IgD-negative memory B cell (primary cell): ENCODE data around the gene RMP24. TPM values are rescaled to one million over a fixed set of nuclear protein-coding genes. Genes with fewer than 3 reads are reported as not detected.

Experiments used
- polyA plus RNA-seq: library from polyadenylated mRNA; unstranded; fragments of 300-500 nt; fragmentation: Illumina TruSeq; gene quantifications from one replicate; pipeline ENCODE4 v1.2.3, GENCODE V29; 2021

Gene RMP24

Other genes starting within 250 kb of the RMP24 start
- 15.6 TPM for gene RPRD1A, start 94.9 kb downstream of the RMP24 start, polyA plus RNA-seq
- 24.3 TPM for gene SLC39A6, start 156.7 kb downstream of the RMP24 start, polyA plus RNA-seq
- gene ELP2, start 157.2 kb downstream of the RMP24 start, polyA plus RNA-seq, result 64.5 TPM
- gene MOCOS, start 214.8 kb downstream of the RMP24 start, polyA plus RNA-seq, result 0.13 TPM